Muscle of leg (tissue), 11 donors: ENCODE data around the gene ASTN2. TPM values are rescaled to one million over a fixed set of nuclear protein-coding genes. Genes with fewer than 3 reads are reported as not detected.

Experiments used
- DNase-seq: peaks from one replicate; pipeline ENCODE4 v3.0.0; 2013
- H3K27ac ChIP-seq: one replicate; pipeline ENCODE4 v1.5.1; 2013; ENCODE audit warnings: mild to moderate bottlenecking, low read length, control low read depth
- H3K27me3 ChIP-seq: one replicate; pipeline ENCODE4 v1.6.1; 2013; ENCODE audit warnings: low read length; ENCODE audit not compliant: control insufficient read depth, insufficient read depth
- H3K36me3 ChIP-seq: one replicate; pipeline ENCODE4 v1.6.1; 2013; ENCODE audit warnings: low read length; ENCODE audit not compliant: control insufficient read depth, insufficient read depth
- H3K4me1 ChIP-seq: one replicate; pipeline ENCODE4 v1.6.1; 2013; ENCODE audit warnings: low read length; ENCODE audit not compliant: control insufficient read depth, insufficient read depth
- H3K4me3 ChIP-seq: one replicate; pipeline ENCODE4 v1.5.1; 2013; ENCODE audit warnings: low read length, control low read depth
- H3K9me3 ChIP-seq: replicated peaks from 2 replicates; pipeline ENCODE4 v1.6.1; 2013; ENCODE audit warnings: low read depth, low read length; ENCODE audit not compliant: control insufficient read depth
- WGBS: methylation state at CpG from one replicate; pipeline ENCODE4 v1.1.5; 2013; ENCODE audit warnings: missing lambda C conversion rate; ENCODE audit not compliant: insufficient coverage; 5-methylcytosine and 5-hydroxymethylcytosine counted together
- polyA plus RNA-seq, 8 donors: library from polyadenylated mRNA; unstranded; fragments of 120-200 nt; gene quantifications; one replicate each; pipeline versions ENCODE4 v1.2.1 to v1.2.3, GENCODE V29; 2013; ENCODE audit warnings: inconsistent platforms in 1 of 8, low replicate concordance in 1 of 8; ENCODE audit not compliant: insufficient read length in 8 of 8, insufficient read depth in 1 of 8
- total RNA-seq: library from RNA; stranded (reverse); fragments of 120-200 nt; gene quantifications from one replicate; pipeline ENCODE4 v1.2.4, GENCODE V29; 2013

ASTN2 gene
- total and polyA plus RNA-seq, 9 donors = 2.7 to 10.9 (median 4.4) TPM

- peak; percentile 83 for DNase-seq
- Histone ChIP-seq H3K27ac (no peak overlapping the region), H3K4me3 (no peak overlapping the region), H3K4me1 (no peaks in the 10 kb centered on the region), H3K27me3 (no peaks in the 10 kb centered on the region), H3K9me3 (no peaks in the 10 kb centered on the region), H3K36me3 (no peaks in the 10 kb centered on the region)
- WGBS = 54% methylated on average over 5 of the region's 7 CpGs
These were observed 753.6 kb downstream of the ASTN2 start for GRCh38 chr9:116661037-116661954.

DNA sequence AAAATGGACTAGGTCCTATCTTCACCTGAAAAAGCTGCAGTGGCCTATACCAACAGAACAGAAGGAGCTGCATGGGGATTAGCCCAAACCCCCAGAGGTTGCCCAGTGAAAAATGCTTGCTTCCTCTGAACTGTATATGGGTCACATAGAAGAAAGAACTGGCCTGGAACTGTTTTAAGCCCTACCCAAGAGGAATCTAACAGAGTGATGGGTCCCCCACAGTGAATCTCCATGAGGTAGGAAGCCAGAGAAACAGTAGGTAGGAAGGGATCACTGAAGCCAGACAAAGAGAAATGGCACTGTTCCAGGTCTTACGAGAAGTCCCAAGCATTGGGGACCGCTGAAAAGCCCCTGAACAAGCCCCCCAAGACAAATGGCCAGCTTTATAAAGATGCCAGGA is 756.6 kb downstream of the ASTN2 start:
- no peaks in the 10 kb centered on the region for H3K27me3 ChIP-seq
- WGBS = no CpG with 5 or more reads among the region's 2 CpGs
- H3K27ac ChIP-seq = no peak overlapping the region
- H3K4me3 ChIP-seq = no peak overlapping the region
- no peaks in the 10 kb centered on the region for H3K9me3 ChIP-seq
- H3K36me3 ChIP-seq = no peaks in the 10 kb centered on the region
- DNase-seq = no peak
- H3K4me1 ChIP-seq = no peaks in the 10 kb centered on the region

GRCh38 chr9:116656977-116657376 is 757.9 kb downstream of the ASTN2 start:
- no CpG with 5 or more reads among the region's 2 CpGs for WGBS
- Histone ChIP-seq H3K9me3 (no peaks in the 10 kb centered on the region), H3K4me3 (no peak overlapping the region), H3K27me3 (no peaks in the 10 kb centered on the region), H3K27ac (peak overlapping the region; percentile 33), H3K36me3 (no peaks in the 10 kb centered on the region), H3K4me1 (no peaks in the 10 kb centered on the region)
- DNase-seq = no peak

GRCh38 chr9:116656501-116656971 is 758.3 kb downstream of the ASTN2 start:
- 5% methylated on average over 5 of the region's 5 CpGs for WGBS
- H3K36me3 ChIP-seq = no peaks in the 10 kb centered on the region
- no peaks in the 10 kb centered on the region for H3K9me3 ChIP-seq
- H3K4me1 ChIP-seq = no peaks in the 10 kb centered on the region
- peak; percentile 78 for DNase-seq
- H3K4me3 ChIP-seq = no peak overlapping the region
- H3K27me3 ChIP-seq = no peaks in the 10 kb centered on the region
- H3K27ac ChIP-seq = peak overlapping the region; percentile 33

DNA sequence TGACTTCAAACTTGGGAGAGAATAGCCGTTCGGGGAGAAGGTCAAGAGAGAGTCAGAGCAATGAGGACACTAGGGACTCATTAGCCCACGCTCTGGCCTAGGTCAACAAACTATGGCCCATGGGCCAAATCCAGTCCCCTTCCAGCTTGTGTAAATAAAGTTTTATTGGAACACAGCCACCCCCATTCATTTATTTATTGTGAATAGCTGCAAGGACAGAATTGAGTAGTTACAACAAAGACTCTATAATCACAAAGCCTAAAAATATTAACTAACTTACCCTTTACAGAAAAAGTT is 760.9 kb downstream of the ASTN2 start:
- H3K4me1 ChIP-seq = no peaks in the 10 kb centered on the region
- H3K27me3 ChIP-seq = no peaks in the 10 kb centered on the region
- H3K27ac ChIP-seq = no peak overlapping the region
- H3K9me3 ChIP-seq = no peaks in the 10 kb centered on the region
- H3K36me3 ChIP-seq = no peaks in the 10 kb centered on the region
- no peak overlapping the region for H3K4me3 ChIP-seq
- 64% methylated on average over 2 of the region's 3 CpGs for WGBS
- no peak for DNase-seq

DNA sequence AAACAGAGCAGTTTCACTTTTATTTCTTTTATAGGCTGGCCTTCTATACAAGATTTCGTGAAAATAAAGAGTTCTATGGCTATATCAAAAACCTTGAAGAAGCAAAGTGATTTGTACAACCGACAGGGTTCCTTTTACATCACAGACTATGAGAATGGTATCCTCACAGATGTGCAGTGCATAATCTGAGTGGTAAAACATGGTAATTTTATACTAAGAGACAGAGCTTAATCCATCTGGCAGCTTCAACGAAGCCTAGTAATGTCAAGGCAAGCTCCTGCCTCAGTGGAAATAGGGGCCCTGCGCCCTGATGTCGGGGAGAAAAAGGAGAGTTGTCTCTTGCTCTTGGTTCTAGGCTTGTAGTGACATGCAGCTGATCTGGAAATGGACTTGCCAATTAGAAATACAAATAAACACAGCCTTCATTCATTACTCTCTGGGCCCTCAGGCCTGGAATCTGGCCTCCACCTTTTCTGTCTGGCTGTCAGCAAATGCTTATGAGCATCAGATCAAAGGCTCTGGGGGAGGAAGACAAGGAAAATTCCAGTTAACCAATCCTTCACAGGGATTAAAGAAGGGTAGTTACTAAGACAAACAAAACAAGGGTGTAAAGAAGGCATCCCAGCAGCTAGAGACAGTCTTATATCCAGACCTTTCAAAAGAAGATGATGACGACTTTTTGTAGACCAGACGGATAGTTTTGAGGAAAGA is 761.4 kb downstream of the ASTN2 start:
- Histone ChIP-seq H3K27ac (no peak overlapping the region), H3K36me3 (no peaks in the 10 kb centered on the region), H3K9me3 (no peaks in the 10 kb centered on the region), H3K4me1 (no peaks in the 10 kb centered on the region), H3K27me3 (no peaks in the 10 kb centered on the region), H3K4me3 (no peak overlapping the region)
- 75% methylated on average over 3 of the region's 7 CpGs for WGBS
- no peak for DNase-seq

DNA sequence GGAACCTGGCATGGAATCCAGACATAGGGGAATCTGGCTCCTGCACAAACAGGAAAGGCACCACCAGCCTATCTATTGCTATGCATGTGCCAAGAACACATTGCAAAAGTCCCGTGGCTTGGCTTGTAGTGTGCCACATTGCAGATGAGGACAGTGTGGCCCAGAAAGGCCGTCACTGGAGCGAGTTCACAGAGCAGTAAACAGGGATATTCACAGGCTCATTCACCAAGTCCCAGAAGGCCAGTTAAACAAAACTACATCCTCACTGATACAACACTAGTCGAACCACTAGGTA is 767.4 kb downstream of the ASTN2 start:
- no peak overlapping the region for H3K4me3 ChIP-seq
- no peaks in the 10 kb centered on the region for H3K4me1 ChIP-seq
- no peaks in the 10 kb centered on the region for H3K9me3 ChIP-seq
- H3K36me3 ChIP-seq = no peaks in the 10 kb centered on the region
- no peak overlapping the region for H3K27ac ChIP-seq
- DNase-seq = no peak
- no CpG with 5 or more reads among the region's 4 CpGs for WGBS
- H3K27me3 ChIP-seq = no peaks in the 10 kb centered on the region

DNA sequence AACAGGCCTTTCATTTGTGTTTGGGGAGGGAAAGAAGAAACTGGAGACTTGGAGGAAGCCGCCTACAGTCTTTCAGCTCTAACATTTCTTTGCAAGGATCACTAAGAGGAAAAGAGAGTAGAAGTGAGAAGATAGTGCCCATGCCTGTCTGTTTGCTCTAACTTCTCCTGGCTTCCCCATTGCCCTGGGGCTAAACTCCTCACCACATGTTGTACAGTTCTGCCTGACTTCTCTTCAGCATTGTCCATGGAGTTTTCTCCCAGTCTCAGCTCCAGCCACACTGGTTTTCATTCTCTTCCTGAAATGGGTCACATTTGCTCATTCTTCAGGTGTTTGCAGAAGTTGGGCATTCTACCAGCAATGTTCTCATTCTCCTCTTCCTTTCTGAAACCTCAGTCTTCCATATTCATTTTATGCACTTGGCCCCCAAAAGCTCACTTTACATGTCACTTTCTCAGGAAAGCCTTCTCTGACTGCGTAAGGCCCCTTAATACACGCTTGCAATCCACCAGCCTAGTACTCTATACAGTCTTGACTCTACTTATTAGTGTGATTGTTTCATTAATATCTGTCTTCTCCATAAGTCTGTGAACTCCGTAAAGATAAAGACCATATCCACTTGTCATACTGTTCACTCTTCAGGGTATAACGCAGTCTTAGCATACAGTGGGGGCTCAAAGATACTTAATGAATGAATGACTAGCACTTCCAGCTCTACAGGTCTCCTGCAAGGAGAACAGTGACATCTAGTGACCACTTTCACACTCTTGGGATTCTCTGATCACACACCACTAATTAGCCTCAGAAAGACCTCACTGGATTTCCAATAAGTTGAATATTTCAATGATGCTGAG is 768.0 kb downstream of the ASTN2 start:
- Histone ChIP-seq H3K4me3 (no peak overlapping the region), H3K9me3 (no peaks in the 10 kb centered on the region), H3K36me3 (no peaks in the 10 kb centered on the region), H3K27ac (no peak overlapping the region), H3K27me3 (no peaks in the 10 kb centered on the region), H3K4me1 (no peaks in the 10 kb centered on the region)
- no CpG with 5 or more reads among the region's 5 CpGs for WGBS
- DNase-seq = peak; percentile 50

- Histone ChIP-seq H3K4me1 (no peaks in the 10 kb centered on the region), H3K27me3 (no peaks in the 10 kb centered on the region), H3K27ac (no peak overlapping the region), H3K9me3 (no peaks in the 10 kb centered on the region), H3K36me3 (no peaks in the 10 kb centered on the region), H3K4me3 (no peak overlapping the region)
- DNase-seq = peak; percentile 63
- WGBS = 100% methylated on average over 1 of the region's 2 CpGs
These were observed 770.7 kb downstream of the ASTN2 start for GRCh38 chr9:116644091-116644688.

GRCh38 chr9:116643691-116644090 is 771.2 kb downstream of the ASTN2 start:
- H3K36me3 ChIP-seq = no peaks in the 10 kb centered on the region

More at GRCh38 chr9:116643691-116644090, 771.2 kb downstream of the ASTN2 start:
- 100% methylated on average over 1 of the region's 1 CpG for WGBS
- Histone ChIP-seq H3K4me3 (no peak overlapping the region), H3K27me3 (no peaks in the 10 kb centered on the region), H3K27ac (no peak overlapping the region), H3K9me3 (no peaks in the 10 kb centered on the region), H3K4me1 (no peaks in the 10 kb centered on the region)
- peak; percentile 50 for DNase-seq
